Testis (tissue), 3 donors: ENCODE results near the gene GBE1. TPM values are rescaled to one million over a fixed set of nuclear protein-coding genes. Genes with fewer than 3 reads are reported as not detected.

Source experiments
- DNase-seq: peaks from one replicate; pipeline ENCODE4 v3.0.0-alpha.2; 2019
- H3K27ac ChIP-seq, 2 donors: fragments of 200-600 bp; sonication (generic); one replicate each; pipeline ENCODE4 v1.5.1; 2019
- H3K27me3 ChIP-seq: fragments of 200-600 bp; sonication (generic); one replicate; pipeline ENCODE4 v1.5.1; 2019
- H3K36me3 ChIP-seq: fragments of 200-600 bp; sonication (generic); one replicate; pipeline ENCODE4 v1.5.1; 2017; ENCODE audit warnings: low read depth; ENCODE audit errors: missing control alignments
- H3K4me1 ChIP-seq: fragments of 200-600 bp; sonication (generic); one replicate; pipeline ENCODE4 v1.5.1; 2019
- H3K4me3 ChIP-seq, 2 donors: fragments of 200-600 bp; sonication (generic); one replicate each; pipeline ENCODE4 v1.5.1; 2017 to 2019
- H3K9me3 ChIP-seq: fragments of 200-600 bp; sonication (generic); one replicate; pipeline ENCODE4 v1.5.1; 2017
- CTCF ChIP-seq, 3 experiments: fragments of 450-650 bp in 2 of 3; fragments of 200-600 bp in 1 of 3; sonication (generic) in 1 of 3; IDR thresholded peaks; one replicate each; pipeline ENCODE4 v1.5.1; 2016 to 2019; ENCODE audit warnings: antibody characterized with exemption in 3 of 3, mild to moderate bottlenecking in 2 of 3, moderate library complexity in 1 of 3
- POLR2A ChIP-seq: fragments of 450-650 bp; IDR thresholded peaks from one replicate; pipeline ENCODE4 v1.6.1; 2017; ENCODE audit warnings: antibody characterized with exemption, mild to moderate bottlenecking, moderate library complexity
- WGBS, 2 donors: methylation state at CpG; one replicate each; pipeline ENCODE4 v1.1.5; 2018; 5-methylcytosine and 5-hydroxymethylcytosine counted together
- intact Hi-C: fragments of 100-400 bp; cut with DNase I; formaldehyde crosslinking; loops from one replicate; pipeline ENCODE4 v1.15.1; 2023; ENCODE audit warnings: low total_unique reads
- polyA plus RNA-seq: library from polyadenylated mRNA; stranded (reverse); fragments of 350-450 nt; fragmentation: Illumina TruSeq; extraction: RNeasy Lipid Tissue Mini Kit (QIAGEN cat#74804); gene quantifications from one replicate; pipeline ENCODE4 v1.2.3, GENCODE V29; 2014; ENCODE audit warnings: low read depth, low replicate concordance; ENCODE audit not compliant: insufficient read depth
- total RNA-seq, 2 donors: library from RNA; depleted of rRNA; stranded (reverse); fragments of >200 nt; gene quantifications; one replicate each; pipeline ENCODE4 v1.2.3, GENCODE V29; 2016

GBE1 gene
- total and polyA plus RNA-seq, 3 donors from 2014 or later: 14.1 to 23.5 (median 19.4) TPM

- intact Hi-C loops: no loop called here
- H3K27ac ChIP-seq: no peak overlapping the region
- no peak for DNase-seq
- TF ChIP-seq POLR2A: no peak
- TF ChIP-seq CTCF (IDR thresholded peaks at IDR 0.05): no peak
- H3K4me3 ChIP-seq: no peak overlapping the region
- no peaks in the 10 kb centered on the region for H3K9me3 ChIP-seq
- H3K36me3 ChIP-seq: no peaks in the 10 kb centered on the region
- H3K4me1 ChIP-seq: no peaks in the 10 kb centered on the region
- WGBS, 2 donors: 71 to 90% methylated on average over 5 of the region's 5 CpGs
- H3K27me3 ChIP-seq: no peaks in the 10 kb centered on the region
These were observed 193.1 kb downstream of the GBE1 start for GRCh38 chr3:81568378-81568777.

- Histone ChIP-seq H3K27me3 (no peaks in the 10 kb centered on the region), H3K9me3 (no peaks in the 10 kb centered on the region), H3K27ac (no peak overlapping the region), H3K4me3 (no peak overlapping the region), H3K4me1 (no peaks in the 10 kb centered on the region), H3K36me3 (no peaks in the 10 kb centered on the region)
- intact Hi-C loops: no loop called here
- no peak for DNase-seq
- 97% methylated on average over 2 of the region's 2 CpGs for WGBS, 2 donors
- TF ChIP-seq POLR2A: no peak
- no peak for TF ChIP-seq CTCF (IDR thresholded peaks at IDR 0.05)
These were observed 196.4 kb downstream of the GBE1 start for GRCh38 chr3:81565041-81565440.

GRCh38 chr3:81558106-81558505 is 203.3 kb downstream of the GBE1 start:
- Histone ChIP-seq H3K27me3 (no peaks in the 10 kb centered on the region), H3K4me1 (no peaks in the 10 kb centered on the region), H3K9me3 (no peaks in the 10 kb centered on the region), H3K27ac (no peak overlapping the region), H3K36me3 (no peaks in the 10 kb centered on the region), H3K4me3 (no peak overlapping the region)
- intact Hi-C loops: no loop called here
- WGBS, 2 donors: 0 to 70% methylated on average over 1 of the region's 1 CpG
- DNase-seq: no peak
- no peak for TF ChIP-seq CTCF (IDR thresholded peaks at IDR 0.05)

- Histone ChIP-seq H3K27ac (no peak overlapping the region), H3K36me3 (no peaks in the 10 kb centered on the region), H3K27me3 (no peaks in the 10 kb centered on the region), H3K4me1 (no peaks in the 10 kb centered on the region), H3K9me3 (no peaks in the 10 kb centered on the region), H3K4me3 (no peak overlapping the region)
- intact Hi-C loops: no loop called here
- TF ChIP-seq POLR2A: no peak
- no peak for TF ChIP-seq CTCF (IDR thresholded peaks at IDR 0.05)
- no peak for DNase-seq
- WGBS, 2 donors: 43% methylated on average over 2 of the region's 2 CpGs
These were observed 206.6 kb downstream of the GBE1 start for GRCh38 chr3:81554801-81555200.

- H3K4me1 ChIP-seq: no peaks in the 10 kb centered on the region
- no peaks in the 10 kb centered on the region for H3K27me3 ChIP-seq
- TF ChIP-seq POLR2A (no peak), CTCF (IDR thresholded peaks at IDR 0.05) (no peak)
- H3K4me3 ChIP-seq: no peak overlapping the region
- H3K36me3 ChIP-seq: no peaks in the 10 kb centered on the region
- intact Hi-C loops: no loop called here
- no peak overlapping the region for H3K27ac ChIP-seq
- no peaks in the 10 kb centered on the region for H3K9me3 ChIP-seq
- 29 to 46% methylated on average over 1 of the region's 1 CpG for whole genome bisulfite sequencing, 2 donors
- DNase-seq: no peak
These were observed 207.1 kb downstream of the GBE1 start for GRCh38 chr3:81554388-81554787.
